Lower leg skin (tissue), 3 donors: Measurements from ENCODE around the gene ATP7B.

Source experiments
- POLR2A ChIP-seq, 2 donors: fragments of 450-650 bp; IDR thresholded peaks; one replicate each; pipeline ENCODE4 v1.6.1; 2016 to 2017; ENCODE audit warnings: antibody characterized with exemption in 2 of 2, mild to moderate bottlenecking in 1 of 2, moderate library complexity in 1 of 2
- TF ChIP-seq, protein P1 (sequence below), 3 donors: fragments of 450-650 bp; IDR thresholded peaks; one replicate each; pipeline ENCODE4 v1.5.1; 2016; ENCODE audit warnings: antibody characterized with exemption in 3 of 3, mild to moderate bottlenecking in 3 of 3, moderate library complexity in 2 of 3

DNA sequence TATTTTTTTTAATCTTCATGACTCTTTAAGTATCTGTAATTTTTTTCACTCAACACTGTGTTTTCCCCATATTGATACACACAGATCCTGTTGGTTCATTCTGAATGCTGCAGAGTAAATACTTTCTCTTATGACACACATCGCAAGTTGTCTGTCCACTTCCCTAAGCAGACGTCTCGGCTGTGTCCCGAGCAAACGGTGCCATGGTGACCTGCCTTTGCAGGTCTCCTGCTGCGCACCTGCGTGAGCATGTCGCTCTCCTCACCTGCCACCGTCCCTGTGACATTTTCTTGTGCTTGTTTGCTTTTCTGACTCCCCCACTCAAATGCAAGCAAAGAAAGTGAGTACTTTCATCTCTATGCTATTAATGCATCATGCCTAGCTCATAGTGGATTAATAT lies 91.7 kb downstream of the ATP7B start:
- TF ChIP-seq, protein P1, sequence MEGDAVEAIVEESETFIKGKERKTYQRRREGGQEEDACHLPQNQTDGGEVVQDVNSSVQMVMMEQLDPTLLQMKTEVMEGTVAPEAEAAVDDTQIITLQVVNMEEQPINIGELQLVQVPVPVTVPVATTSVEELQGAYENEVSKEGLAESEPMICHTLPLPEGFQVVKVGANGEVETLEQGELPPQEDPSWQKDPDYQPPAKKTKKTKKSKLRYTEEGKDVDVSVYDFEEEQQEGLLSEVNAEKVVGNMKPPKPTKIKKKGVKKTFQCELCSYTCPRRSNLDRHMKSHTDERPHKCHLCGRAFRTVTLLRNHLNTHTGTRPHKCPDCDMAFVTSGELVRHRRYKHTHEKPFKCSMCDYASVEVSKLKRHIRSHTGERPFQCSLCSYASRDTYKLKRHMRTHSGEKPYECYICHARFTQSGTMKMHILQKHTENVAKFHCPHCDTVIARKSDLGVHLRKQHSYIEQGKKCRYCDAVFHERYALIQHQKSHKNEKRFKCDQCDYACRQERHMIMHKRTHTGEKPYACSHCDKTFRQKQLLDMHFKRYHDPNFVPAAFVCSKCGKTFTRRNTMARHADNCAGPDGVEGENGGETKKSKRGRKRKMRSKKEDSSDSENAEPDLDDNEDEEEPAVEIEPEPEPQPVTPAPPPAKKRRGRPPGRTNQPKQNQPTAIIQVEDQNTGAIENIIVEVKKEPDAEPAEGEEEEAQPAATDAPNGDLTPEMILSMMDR (IDR thresholded peaks at IDR 0.05) = no peak
- TF ChIP-seq POLR2A (IDR thresholded peaks at IDR 0.05) = no peak
